Ovary (tissue), 3 donors: ENCODE data around the gene HDAC9.

Source experiments
- CTCF ChIP-seq, 3 donors: fragments of 450-650 bp in 2 of 3; fragments of 200-600 bp in 1 of 3; IDR thresholded peaks; one replicate each; pipeline versions ENCODE4 v1.5.1 to v1.8.0; 2016 to 2022; ENCODE audit warnings: antibody characterized with exemption in 3 of 3, mild to moderate bottlenecking in 1 of 3
- POLR2A ChIP-seq: fragments of 450-650 bp; IDR thresholded peaks from one replicate; pipeline ENCODE4 v1.6.1; 2017; ENCODE audit warnings: antibody characterized with exemption, mild to moderate bottlenecking, moderate library complexity
- donor health status: DM: no; HTN: no; CAD: no.

DNA sequence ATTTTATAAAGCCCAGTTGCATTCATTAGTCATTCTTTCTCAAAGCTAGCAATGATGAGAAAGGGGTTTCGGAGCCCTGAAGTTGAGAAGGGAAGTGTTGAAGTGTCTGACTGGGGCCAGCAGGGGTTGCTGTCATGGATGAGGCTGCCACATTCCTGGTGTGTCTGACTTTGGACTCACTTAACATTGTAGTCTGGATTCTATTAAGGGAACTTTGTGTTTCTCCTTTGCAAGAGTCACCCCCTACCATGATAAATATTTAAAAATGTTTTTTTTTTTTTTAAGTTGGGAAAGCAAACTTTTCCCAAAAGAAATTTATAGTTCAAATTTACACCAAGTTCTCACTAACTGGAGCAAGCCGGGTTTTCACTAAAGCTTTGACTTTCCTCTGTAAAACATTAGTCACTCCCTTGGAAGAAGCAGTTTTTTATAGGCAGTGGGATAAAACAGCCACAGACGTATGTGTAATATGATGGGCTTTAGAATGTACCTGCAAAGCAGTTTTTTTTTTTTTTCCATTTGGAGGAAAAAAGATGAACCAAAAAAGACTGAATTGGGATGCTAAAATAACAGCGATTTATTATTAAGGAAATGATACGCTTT is 378.3 kb downstream of the HDAC9 start:
- TF ChIP-seq POLR2A (no peak), CTCF (IDR thresholded peaks at IDR 0.05) (no peak)
